ENCODE data around the gene NPHS1.
"Not testable (repeated sequence)": the region's sequence is repeated elsewhere in the genome, so short reads cannot be mapped to it uniquely, and the experiment has no call there.

NPHS1 gene, protein sequence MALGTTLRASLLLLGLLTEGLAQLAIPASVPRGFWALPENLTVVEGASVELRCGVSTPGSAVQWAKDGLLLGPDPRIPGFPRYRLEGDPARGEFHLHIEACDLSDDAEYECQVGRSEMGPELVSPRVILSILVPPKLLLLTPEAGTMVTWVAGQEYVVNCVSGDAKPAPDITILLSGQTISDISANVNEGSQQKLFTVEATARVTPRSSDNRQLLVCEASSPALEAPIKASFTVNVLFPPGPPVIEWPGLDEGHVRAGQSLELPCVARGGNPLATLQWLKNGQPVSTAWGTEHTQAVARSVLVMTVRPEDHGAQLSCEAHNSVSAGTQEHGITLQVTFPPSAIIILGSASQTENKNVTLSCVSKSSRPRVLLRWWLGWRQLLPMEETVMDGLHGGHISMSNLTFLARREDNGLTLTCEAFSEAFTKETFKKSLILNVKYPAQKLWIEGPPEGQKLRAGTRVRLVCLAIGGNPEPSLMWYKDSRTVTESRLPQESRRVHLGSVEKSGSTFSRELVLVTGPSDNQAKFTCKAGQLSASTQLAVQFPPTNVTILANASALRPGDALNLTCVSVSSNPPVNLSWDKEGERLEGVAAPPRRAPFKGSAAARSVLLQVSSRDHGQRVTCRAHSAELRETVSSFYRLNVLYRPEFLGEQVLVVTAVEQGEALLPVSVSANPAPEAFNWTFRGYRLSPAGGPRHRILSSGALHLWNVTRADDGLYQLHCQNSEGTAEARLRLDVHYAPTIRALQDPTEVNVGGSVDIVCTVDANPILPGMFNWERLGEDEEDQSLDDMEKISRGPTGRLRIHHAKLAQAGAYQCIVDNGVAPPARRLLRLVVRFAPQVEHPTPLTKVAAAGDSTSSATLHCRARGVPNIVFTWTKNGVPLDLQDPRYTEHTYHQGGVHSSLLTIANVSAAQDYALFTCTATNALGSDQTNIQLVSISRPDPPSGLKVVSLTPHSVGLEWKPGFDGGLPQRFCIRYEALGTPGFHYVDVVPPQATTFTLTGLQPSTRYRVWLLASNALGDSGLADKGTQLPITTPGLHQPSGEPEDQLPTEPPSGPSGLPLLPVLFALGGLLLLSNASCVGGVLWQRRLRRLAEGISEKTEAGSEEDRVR (N-terminal part only)

DNA sequence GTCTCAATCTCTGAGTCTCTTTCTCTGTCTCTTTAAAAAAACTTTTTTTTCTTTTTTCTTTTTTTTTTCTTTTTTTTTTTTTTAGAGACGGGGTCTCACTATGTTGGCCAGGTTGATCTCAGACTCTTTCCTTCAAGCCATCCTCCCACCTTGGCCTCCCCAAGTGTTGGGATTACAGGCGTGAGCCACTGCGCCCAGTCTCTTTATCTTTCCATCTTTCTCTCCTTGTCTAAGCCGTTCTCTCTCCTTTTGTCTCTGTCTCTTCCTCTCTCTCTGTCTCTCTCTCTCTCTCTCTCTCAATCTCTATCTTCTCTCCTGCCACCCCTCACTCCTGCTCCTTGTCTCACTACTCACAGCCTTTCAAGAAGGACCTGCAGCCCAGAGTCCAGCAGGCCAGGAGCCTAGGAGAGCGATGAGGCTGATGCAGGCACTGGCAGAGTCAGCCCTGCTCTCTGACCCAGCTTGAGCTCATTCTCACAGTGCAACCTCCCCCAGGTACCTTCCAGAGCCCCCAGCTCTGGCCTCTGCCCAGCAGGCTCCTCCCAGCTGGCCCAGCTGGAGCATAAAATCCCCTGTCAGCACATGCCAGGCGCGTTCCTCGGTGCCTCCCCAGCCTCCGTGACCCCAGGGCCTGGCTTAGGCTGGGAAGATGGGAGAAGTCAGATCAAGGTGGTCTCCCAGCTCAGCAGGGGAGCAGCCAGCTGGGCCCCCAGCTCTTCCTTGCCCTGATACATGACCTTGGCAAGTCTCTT is at the start of gene NPHS1:
NPHS1 (minus strand) TSS at position 476 of the 752 bp plus-strand sequence. CDS start 667 bp downstream, outside the sequence.
- DNase-seq (ENCODE audit: low spot score): no peak

DNA sequence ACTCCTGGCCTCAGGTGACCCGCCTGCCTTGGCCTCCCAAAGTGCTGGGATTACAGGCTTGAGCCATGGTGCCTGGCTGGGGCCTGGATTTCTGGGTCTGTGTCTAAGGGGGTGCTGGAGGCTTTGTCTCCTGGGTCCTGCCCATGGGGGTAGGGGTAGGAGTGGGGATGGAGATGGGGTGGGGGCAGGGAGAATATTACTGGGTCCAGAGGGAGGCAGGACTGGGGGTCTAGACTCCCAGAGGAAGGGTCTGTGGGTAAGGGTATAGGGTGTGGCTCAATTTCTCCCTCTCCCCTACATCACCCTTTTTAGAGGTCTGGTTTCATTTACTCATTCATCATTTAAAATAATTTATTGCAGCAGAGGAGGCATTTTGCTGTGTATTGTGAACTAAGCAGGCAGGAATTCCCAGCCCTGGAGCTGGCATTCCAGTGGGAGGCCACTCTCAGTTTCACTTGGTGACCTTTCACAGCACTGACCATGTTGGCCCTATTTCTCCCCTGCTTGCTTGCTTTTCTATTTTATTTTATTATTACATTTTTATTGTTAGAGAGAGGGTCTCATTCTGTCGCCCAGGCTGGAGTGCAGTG is 48.8 kb upstream of the NPHS1 start:
- DNase-seq (ENCODE audit: low spot score): no peak

DNA sequence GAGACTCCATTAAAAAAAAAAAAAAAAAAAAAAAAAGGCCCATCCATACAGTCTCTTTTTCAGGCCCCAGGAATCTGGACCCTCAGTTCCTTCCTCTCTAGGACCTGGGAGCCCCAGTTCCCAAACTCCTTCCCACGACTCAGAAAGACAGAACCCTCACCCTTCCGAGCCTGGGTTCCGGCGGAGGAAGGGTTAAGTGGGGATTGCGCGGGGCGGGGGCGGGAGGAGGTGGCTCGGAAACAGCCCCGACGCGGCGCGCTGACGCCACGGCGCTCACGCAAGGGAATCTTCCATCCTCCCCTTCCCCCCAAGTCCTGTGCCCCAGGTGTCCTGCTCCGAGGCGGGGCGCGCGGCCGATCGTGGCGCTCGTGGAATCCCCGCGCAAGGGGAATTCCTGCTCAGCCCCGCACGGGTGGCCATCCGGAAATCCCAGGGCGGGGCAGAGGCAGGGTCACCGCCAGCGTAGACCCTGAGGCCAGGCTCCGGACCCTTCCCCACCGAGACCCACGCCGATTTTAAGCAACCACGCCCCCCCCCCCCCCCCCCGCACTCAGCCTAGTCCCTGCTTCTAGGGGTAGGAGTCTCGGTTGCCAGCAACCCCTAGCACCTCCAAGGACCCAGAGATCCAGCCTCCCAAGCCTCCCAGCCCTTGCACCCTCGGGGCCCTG is 47.4 kb upstream of the NPHS1 start:
- DNase-seq (ENCODE audit: low spot score): peak; percentile 94

DNA sequence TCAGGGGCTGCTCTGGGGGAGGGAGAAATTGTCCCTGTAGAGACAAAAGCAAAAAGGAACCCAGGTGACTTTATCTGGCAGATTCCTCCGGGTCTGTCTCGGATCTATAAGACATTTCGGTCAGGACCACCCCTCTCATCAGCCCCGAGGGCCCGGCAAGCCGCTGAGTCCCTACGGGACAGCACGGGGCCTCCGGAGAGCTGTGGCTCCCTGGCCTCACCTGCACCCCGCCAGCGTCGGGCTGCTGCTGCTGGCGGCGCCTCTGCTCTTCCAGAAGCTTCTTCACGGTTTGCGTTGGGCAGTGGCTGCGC is 46.1 kb upstream of the NPHS1 start:
- DNase-seq (ENCODE audit: low spot score): no peak

DNA sequence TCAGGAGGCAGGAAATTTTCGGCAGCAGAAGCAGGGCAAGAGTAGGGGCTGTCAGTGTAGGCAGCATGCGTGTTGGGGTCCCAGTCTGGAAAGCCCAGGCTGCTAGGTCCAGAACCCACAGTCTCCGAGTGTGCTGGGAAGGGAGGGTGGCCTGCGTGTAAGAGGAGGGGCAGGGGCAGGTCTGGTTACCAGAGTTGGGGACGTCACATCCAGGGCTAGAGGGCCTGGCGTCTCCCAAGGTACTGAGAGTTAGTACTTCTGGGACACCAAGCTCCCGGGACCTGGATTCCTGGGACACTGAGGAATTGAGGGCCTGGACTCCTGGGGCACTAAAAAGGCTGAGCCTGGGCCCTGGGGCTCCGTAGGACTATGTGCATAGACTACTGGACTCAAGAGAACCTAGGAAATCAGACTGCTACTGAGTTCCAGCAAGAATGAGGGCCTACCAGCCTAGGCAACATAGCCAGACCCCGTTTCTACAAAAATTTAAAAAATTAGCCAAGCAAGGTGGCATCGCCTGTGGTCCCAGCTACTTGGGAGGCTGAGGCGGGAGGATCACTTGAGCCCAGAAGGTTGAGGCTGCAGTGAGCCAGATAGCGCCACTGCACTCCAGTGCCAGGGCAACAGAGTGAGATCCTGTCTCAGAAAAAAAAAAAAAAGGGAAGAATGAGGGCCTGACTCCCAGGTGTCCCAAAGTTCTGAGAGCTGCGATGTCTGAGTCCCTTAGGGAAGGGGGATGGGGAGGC is 45.6 kb upstream of the NPHS1 start:
- DNase-seq (ENCODE audit: low spot score): no peak

DNA sequence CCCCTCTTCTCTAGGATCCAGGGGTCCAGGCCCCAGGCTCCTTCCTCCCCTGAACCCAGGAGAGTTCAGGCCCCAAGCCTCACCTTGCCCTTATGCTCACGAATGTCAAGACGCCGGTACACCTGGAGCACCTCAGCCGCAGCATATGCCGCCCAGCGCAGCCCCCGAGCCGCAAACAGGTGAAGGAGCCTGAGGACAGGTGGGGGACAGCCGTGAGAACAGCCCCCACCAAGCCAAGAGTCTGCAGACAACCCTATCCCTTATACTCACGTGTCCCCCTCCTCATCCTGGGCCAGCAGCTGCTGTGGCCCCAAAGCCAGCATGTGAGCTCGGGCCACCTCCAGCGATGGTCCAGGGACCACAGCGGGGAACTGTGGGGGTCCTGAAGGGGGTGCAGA is 44.3 kb upstream of the NPHS1 start:
- no peak for DNase-seq (ENCODE audit: low spot score)

DNA sequence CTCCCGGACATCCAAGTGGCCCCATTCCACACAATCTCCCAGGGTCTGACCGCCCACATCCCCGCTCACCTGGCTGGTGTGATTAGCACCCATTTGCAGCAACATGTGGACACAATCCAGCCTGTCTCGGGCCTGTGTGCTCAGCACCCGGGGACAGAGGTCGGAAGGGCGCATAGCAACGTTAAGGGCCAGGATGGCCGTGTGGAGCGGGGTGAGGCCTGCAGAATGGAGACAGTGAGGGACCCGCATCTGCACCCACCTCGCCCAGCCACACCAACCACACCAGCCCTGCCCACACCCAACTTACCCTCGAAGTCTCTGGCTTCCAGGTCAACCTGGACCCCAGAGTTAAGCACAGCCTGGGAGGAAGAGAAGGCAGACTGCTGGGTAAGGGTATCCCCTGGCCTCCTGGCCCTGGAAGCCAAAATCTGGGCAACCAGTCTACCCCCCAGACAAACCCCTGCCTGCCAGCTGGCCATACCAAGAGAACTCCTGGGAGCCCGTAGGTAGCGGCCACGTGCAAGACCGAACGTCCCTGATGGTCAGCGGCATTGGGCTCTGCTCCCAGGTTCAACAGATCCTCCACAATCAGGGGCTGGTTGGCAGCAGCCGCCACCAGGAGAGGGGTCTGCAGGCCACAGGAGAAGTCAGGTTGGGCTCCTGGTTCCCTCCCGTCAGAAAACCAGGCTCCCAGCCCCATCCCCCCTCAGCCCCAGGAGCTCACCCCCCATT is 43.8 kb upstream of the NPHS1 start:
- no peak for DNase-seq (ENCODE audit: low spot score)

DNA sequence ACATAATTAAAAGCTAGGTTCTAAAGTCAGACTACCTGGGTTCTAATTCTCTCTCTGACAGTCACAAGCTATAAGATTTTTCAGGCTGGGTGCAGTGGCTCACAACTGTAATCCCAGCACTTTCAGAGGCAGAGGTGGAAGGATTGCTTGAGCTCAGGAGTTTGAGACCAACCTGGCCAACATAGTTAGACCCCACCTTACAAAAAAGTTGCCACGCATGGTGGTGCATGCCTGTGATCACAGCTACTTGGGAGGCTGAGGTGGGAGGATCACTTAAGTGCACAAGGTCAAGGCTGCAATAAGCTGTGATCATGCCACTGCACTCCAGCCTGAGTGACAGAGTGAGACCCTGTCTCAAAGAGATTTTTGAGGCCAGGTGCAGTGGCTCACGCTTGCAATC is 42.0 kb upstream of the NPHS1 start:
- no peak for DNase-seq (ENCODE audit: low spot score)

DNA sequence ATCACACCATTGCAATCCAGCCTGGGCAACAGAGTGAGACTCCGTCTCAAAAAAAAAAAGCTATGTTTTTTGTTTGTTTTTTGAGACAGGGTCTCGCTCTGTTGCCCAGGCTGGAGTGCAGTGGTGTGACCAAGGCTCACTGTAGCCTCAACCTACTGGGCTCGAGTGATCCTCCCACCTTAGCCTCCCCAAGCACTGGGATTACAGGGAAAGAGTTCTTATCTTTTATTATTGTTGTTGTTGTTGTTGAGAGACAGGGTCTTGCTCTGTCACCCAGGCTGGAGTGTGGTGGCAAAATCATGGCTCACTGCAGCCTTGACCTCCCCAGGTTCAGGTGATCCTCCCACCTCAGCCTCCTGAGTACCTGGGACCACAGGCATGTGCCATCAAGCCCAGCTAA is 39.5 kb upstream of the NPHS1 start:
- not testable (repeated sequence) for DNase-seq (ENCODE audit: low spot score)

DNA sequence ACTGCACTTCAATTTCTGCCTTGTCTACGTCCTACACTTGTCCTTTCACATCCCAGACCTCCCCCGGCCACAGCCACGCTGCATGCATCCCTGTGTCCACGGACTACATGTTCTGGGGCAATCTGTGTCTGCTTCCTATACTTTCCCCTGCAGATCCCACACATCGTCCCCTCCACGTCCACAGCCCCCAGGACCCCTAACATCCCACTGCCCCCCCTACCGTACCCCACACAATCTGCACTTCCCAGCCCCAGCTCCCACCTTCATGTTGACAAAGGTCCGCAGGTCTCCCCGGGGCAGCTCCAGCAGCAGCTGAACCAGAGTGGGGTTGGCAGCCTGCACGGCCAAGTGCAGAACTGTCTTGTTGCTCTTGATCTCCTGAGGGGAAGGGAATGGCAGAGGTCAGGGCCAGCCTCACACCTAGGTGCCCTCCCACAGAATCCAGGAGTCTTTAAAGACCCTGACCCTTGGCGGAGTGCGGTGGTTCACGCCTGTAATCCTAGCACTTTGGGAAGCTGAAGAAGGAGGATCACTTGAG is 37.9 kb upstream of the NPHS1 start:
- DNase-seq (ENCODE audit: low spot score): no peak

DNA sequence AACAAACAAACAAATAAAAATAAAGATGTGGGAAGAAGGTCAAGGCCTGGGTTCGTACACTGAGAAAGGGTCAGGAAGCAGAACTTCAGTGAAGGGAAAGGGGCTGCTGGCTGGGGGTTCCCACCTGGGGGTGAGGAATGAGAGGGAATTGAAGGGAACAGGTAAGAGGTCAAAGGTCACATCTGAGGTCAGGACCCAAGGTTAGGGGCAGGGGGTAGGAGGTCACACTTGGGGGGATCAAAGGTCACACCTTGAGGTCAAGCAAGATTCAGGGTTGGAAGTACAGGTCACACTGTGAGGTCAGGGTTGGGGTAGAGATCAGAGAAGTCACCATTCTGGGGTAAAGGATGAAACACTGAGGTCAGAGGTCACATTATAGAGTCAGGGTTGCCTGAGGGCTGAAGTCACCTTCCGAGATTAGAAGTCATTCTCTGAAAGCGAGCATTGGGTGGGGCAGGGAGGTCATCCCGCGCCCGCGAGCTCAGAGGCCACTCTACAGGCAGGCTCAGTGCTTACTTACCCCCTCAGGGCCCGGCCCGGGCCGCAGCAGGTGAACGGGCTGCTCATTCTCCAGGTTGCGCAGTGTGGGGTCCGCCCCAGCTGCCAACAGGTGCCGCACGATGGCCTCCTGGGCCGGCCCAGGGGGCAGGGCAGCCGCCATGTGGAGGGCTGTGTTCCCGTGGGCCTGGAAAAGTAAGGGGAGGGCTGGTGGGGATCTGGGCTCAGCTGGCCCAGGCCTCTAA is 37.2 kb upstream of the NPHS1 start:
- DNase-seq (ENCODE audit: low spot score): no peak

DNA sequence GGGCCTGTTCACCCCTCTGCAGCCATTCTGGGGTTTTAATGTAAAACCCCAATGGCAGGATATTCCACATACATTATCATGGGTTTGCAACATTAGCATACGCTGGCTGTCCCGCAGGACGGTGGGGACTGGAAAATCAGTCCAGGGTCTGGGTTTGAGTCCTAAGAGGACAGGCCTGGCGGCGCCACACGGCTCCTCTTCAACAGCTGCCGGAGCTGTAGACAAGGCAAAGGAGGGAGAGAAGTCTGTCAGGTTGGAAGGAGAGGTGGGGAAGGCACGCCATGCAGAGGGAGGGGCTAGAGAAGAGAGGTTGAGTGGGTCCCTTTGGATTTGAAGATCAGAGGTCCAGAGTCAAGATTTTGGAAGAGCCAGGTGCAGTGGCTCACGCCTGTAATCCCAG is 36.1 kb upstream of the NPHS1 start:
- no peak for DNase-seq (ENCODE audit: low spot score)

DNA sequence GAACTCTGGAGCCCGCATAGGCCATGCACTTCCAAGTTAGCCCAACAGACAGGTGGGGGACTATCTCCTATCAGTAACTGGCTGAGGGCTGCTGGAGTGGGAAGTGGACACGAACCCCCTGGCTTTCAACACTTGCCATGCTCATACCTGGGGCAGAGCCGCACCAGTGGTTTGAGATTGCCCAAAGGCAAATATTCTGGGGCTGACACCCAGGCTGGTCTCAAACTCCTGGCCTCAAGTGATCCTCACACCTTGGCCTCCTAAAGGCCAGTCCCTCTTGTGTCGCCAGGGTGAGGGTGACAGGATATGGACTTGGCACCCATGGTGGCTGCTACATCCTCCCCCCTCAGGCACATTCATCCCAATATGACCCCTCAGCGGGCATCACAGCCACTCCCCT is 34.9 kb upstream of the NPHS1 start:
- DNase-seq (ENCODE audit: low spot score): no peak

DNA sequence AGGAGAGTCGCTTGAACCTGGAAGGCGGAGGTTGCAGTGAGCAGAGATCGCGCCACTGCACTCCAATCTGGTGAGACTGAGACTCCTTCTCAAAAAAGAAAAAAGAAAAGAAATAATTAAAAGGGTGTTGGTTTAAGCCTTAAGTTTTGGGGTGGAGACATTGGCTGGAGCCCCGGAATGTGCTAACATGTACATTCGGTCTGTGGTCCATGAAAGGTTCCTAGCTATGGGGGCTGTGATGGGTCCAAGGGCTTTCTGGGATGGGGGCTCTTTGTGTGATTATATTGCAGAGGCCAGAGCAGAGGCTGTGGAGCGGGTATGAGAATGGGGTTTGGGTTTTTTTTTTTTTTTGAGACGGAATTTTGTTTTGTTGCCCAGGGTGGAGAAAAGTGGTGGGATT is 33.6 kb upstream of the NPHS1 start:
- DNase-seq (ENCODE audit: low spot score): no peak

DNA sequence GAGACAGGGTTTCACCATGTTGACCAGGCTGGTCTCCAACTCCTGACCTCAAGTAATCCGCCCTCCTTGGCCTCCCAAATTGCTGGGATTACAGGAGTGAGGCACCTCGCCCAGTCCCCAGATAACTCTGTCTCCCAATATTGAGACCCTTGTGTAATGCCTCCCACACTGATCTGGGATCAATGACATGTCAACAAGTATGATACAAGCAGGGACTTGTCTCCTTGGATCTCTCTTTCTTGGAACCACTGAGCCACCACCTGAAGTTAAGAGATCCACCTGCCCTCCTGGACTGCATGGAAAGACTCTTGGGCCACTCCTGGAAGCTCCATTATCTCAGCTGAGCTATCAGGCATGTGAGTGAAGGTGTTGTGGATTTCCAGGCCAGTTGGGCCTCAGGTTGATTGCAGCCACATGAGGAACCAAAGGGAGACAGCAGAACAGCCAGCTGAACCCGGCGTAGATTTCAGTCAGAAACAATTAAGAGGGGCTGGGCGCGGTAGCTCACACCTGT is 33.0 kb upstream of the NPHS1 start:
- no peak for DNase-seq (ENCODE audit: low spot score)

DNA sequence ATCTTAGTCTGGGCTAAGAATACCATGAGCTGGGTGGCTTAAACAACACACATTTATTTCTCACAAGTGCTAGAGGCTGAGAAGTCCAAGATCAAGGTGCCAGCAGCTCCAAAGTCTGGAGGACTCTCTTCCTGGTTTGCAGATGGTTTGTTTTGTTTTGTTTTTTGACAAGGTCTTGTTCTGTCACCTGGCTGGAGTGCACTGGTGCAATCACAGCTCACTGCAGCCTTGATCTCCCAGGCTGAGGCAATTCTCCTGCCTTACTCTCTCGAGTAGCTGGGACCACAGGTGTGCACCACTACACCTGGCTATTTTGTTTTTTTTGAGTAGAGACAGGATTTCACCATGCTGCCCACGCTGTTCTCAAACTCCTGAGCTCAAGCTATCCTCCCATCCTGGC is 31.6 kb upstream of the NPHS1 start:
- DNase-seq (ENCODE audit: low spot score): no peak

DNA sequence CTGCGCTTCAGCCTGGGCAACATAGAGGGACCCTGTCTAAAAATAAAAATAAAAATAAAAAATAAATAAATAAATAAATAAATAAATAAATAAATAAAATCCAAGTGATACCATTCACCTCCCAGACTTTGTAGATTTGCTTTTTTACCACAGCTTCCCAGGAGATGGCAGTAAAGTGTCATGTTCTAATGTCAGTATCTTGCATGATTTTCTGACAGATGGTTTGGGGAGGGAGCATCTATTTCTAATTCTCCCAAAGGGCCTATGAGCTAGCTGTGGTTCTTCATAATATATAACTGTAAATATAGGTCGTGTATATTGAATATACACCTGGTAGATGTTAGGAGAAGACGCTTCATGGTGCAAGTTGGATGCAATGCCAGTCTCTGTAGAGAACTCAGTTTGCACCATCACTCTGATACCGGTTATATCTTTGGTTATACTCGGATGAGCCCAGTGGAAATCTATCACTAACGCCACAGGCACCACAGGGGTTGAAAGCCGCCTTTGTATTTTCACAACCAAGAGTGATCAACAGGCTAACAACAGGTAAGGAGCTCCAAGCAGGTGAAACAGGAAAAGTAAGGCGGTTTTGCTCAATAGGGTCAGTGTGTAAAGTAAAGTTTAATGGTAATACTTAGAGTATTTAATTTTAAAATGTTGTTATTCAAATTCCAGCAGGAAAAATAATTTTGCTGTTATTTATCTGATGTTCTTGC is 30.0 kb upstream of the NPHS1 start:
- peak; percentile 66 for DNase-seq (ENCODE audit: low spot score)

DNA sequence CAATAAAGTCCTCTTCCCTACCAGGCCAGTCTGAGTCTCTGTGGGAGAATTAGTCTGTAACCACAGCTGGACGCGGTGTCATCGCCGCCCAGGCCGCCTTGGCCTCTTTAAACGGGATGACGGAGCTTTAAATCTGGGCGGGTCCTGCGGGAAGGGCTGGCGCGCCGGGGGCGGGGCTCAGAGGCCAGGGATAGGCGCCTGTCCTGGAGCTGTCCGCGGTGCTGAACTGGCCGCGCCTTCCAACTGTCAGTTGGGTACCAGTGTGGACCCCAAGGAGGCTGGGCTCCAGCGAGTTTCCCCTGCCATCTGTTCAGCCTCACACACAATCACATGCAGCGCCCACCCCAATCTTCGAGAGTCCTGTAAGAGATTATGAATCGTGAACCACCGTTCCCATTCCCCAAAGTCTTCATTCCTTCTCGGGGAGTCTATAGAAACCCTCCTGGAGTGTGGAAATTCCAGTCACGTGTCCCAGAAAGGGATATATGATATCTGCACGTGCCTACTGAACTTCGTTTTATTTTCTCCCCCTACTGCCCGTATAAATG is 27.5 kb upstream of the NPHS1 start:
- DNase-seq (ENCODE audit: low spot score): peak; percentile 85

Measured in HuH-7.5 (cell line).